Activated CD4-positive, alpha-beta T cell treated with anti-CD3 and anti-CD28 coated beads for 24 hours (primary cell): ENCODE measurements around the gene ATP9A.
A peak's percentile ranks its signal among the peaks of the same experiment; 100 is the strongest.
"Not testable (repeated sequence)": the region's sequence is repeated elsewhere in the genome, so short reads cannot be mapped to it uniquely, and the experiment has no call there.

ENCODE experiments used
- DNase-seq, 2 donors: peaks; one replicate each; pipeline ENCODE4 v3.0.0-alpha.2; 2020; ENCODE audit warnings: low read depth in 2 of 2

ATP9A gene

GRCh38 chr20:51767867-51768758, at the start of gene ATP9A:
TSS of gene ATP9A (minus strand) at chr20:51768390. CDS start at chr20:51768369, 21 bp downstream.
- DNase-seq: no peak

GRCh38 chr20:51816856-51817255, 48.7 kb upstream of the ATP9A start:
- not testable (repeated sequence) for DNase-seq

GRCh38 chr20:51815383-51816076, 47.3 kb upstream of the ATP9A start:
- DNase-seq: no peak

GRCh38 chr20:51812861-51813260, 44.7 kb upstream of the ATP9A start:
- no peak for DNase-seq

- no peak for DNase-seq
Observed at GRCh38 chr20:51811514-51812128, 43.4 kb upstream of the ATP9A start.

- DNase-seq: no peak
Observed at GRCh38 chr20:51811042-51811355, 42.8 kb upstream of the ATP9A start.

GRCh38 chr20:51810155-51811041, 42.2 kb upstream of the ATP9A start:
- no peak for DNase-seq

GRCh38 chr20:51807720-51808250, 39.6 kb upstream of the ATP9A start:
- no peak for DNase-seq

GRCh38 chr20:51804754-51805153, 36.6 kb upstream of the ATP9A start:
- no peak for DNase-seq

GRCh38 chr20:51803148-51803854, 35.1 kb upstream of the ATP9A start:
- DNase-seq: no peak

GRCh38 chr20:51802170-51802751, 34.1 kb upstream of the ATP9A start, which contains the start of gene SALL4:
TSS of gene SALL4 (minus strand) at chr20:51802521. CDS start at chr20:51802408, 113 bp downstream.
- DNase-seq: no peak

GRCh38 chr20:51801823-51802123, 33.6 kb upstream of the ATP9A start:
- no peak for DNase-seq

GRCh38 chr20:51801122-51801822, 33.1 kb upstream of the ATP9A start:
- no peak for DNase-seq

GRCh38 chr20:51800872-51801121, 32.6 kb upstream of the ATP9A start:
- peak in 1 of 2 donors; percentile 1 for DNase-seq

GRCh38 chr20:51800060-51800871, 32.1 kb upstream of the ATP9A start:
- peak; percentile 14 to 58 for DNase-seq

- DNase-seq: no peak
Observed at GRCh38 chr20:51799401-51799860, 31.2 kb upstream of the ATP9A start.

GRCh38 chr20:51797357-51798025, 29.3 kb upstream of the ATP9A start:
- DNase-seq: no peak

GRCh38 chr20:51796340-51796739, 28.1 kb upstream of the ATP9A start:
- DNase-seq: no peak

- no peak for DNase-seq
Observed at GRCh38 chr20:51792960-51793359, 24.8 kb upstream of the ATP9A start.
